SK-N-SH treated with all-trans-retinoic acid at 6 μM for 48 hours (cell line): ENCODE results near the gene AKAP12.

Source experiments
- ATAC-seq: fragments of 200-7000 bp; cut with Tn5 transposase; 3 replicates; pipeline ENCODE4 v1.9.1; 2020; ENCODE audit warnings: mild to moderate bottlenecking, moderate library complexity
- ARNTL ChIP-seq: fragments of 450-650 bp; formaldehyde crosslinking; IDR thresholded peaks from 2 replicates; pipeline ENCODE4 v1.5.0; 2020; ENCODE audit warnings: low read depth, mild to moderate bottlenecking, moderate library complexity, borderline replicate concordance
- BACH2 ChIP-seq: fragments of 250-450 bp; sonication (Bioruptor Pico); IDR thresholded peaks from 2 replicates; pipeline ENCODE4 v1.9.0; 2021; ENCODE audit warnings: mild to moderate bottlenecking, borderline replicate concordance
- CSDC2 ChIP-seq: fragments of 250-450 bp; sonication (Bioruptor Pico); IDR thresholded peaks from 2 replicates; pipeline ENCODE4 v1.5.0; 2020; ENCODE audit warnings: mild to moderate bottlenecking, moderate library complexity
- ESRRG ChIP-seq: fragments of 250-450 bp; sonication (Bioruptor Pico); IDR thresholded peaks from 2 replicates; pipeline ENCODE4 v1.6.1; 2021; ENCODE audit warnings: mild to moderate bottlenecking
- ISL1 ChIP-seq: fragments of 250-450 bp; sonication (Bioruptor Pico); IDR thresholded peaks from 2 replicates; pipeline ENCODE4 v2.1.2; 2022; ENCODE audit warnings: mild to moderate bottlenecking, moderate library complexity
- RARB ChIP-seq: fragments of 250-450 bp; sonication (Bioruptor Pico); IDR thresholded peaks from 2 replicates; pipeline ENCODE4 v1.8.0; 2021; ENCODE audit warnings: mild to moderate bottlenecking, moderate library complexity
- SNAI2 ChIP-seq: fragments of 250-450 bp; sonication (Bioruptor Pico); IDR thresholded peaks from 2 replicates; pipeline ENCODE4 v1.5.0; 2020; ENCODE audit warnings: mild to moderate bottlenecking, moderate library complexity
- TCF4 ChIP-seq: fragments of 250-450 bp; sonication (Bioruptor Pico); IDR thresholded peaks from 2 replicates; pipeline ENCODE4 v1.8.0; 2021; ENCODE audit warnings: mild to moderate bottlenecking, moderate library complexity, borderline replicate concordance
- TOX ChIP-seq: fragments of 250-450 bp; sonication (Bioruptor Pico); IDR thresholded peaks from 2 replicates; pipeline ENCODE4 v1.8.0; 2021; ENCODE audit warnings: mild to moderate bottlenecking, moderate library complexity, borderline replicate concordance
- ZC3H10 ChIP-seq: fragments of 250-450 bp; sonication (Bioruptor Pico); IDR thresholded peaks from 2 replicates; pipeline ENCODE4 v1.5.1; 2021; ENCODE audit warnings: mild to moderate bottlenecking, moderate library complexity
- ZFP3 ChIP-seq: fragments of 250-450 bp; sonication (Bioruptor Pico); IDR thresholded peaks from 2 replicates; pipeline ENCODE4 v1.5.0; 2020; ENCODE audit warnings: mild to moderate bottlenecking, moderate library complexity
- ZNF565 ChIP-seq: fragments of 450-650 bp; formaldehyde crosslinking; conservative IDR thresholded peaks from 2 replicates; pipeline ENCODE4 v1.5.0; 2020; ENCODE audit warnings: low read depth, mild to moderate bottlenecking, moderate library complexity
- ZNF8 ChIP-seq: fragments of 450-650 bp; formaldehyde crosslinking; IDR thresholded peaks from 2 replicates; pipeline ENCODE4 v1.5.0; 2020; ENCODE audit warnings: mild to moderate bottlenecking, moderate library complexity
- TF ChIP-seq, protein P1 (sequence below): fragments of 250-450 bp; sonication (Bioruptor Pico); IDR thresholded peaks from 2 replicates; pipeline ENCODE4 v1.8.0; 2020; ENCODE audit warnings: mild to moderate bottlenecking, moderate library complexity, borderline replicate concordance
- TF ChIP-seq, protein P2 (sequence below): fragments of 250-450 bp; sonication (Bioruptor Pico); IDR thresholded peaks from 2 replicates; pipeline ENCODE4 v1.5.0; 2020; ENCODE audit warnings: mild to moderate bottlenecking, moderate library complexity
- TF ChIP-seq, protein P3 (sequence below): fragments of 250-450 bp; sonication (Bioruptor Pico); IDR thresholded peaks from 2 replicates; pipeline ENCODE4 v1.8.0; 2021; ENCODE audit warnings: low read depth, mild to moderate bottlenecking, moderate library complexity, borderline replicate concordance
- TF ChIP-seq, protein P4 (sequence below): fragments of 250-450 bp; sonication (Bioruptor Pico); IDR thresholded peaks from 2 replicates; pipeline ENCODE4 v1.5.1; 2020; ENCODE audit warnings: low read depth, mild to moderate bottlenecking, moderate library complexity

Gene AKAP12

DNA sequence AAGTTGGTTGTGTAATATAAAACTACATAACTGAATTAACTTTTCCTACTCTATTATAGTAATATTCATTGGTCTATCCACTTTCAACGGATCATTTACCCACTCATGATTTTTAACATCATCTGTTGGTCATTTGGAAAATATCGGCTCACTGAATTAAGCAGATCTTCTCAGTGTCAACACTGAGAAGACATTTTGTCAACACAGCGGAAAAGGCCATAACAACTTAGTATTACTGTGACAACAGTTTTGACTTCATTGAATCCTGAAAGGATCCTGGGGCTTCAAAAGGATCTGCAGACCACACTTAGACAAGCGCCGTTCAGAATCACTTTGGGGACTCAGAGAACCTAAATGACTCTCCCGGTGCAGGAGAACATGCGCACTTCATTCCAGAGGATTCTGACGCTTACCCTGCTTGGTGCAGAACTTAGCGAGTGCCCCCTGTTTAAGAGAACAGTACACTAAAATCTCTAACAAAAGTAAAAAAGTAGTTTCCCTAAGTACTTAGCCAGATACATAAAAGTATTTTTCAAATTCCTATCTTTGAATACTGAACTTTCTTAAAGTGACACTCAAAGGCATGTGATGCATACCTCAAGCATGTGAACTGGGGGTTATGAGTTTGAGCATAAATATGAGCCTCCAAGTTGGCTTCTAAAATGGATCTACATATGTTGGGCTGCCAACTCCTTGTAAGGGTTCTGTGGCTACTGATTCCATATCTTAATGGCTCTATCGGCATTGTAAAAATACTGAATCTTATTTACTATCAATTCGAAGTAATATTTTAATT, 147.6 kb downstream of the AKAP12 start:
- no peak for ATAC-seq

DNA sequence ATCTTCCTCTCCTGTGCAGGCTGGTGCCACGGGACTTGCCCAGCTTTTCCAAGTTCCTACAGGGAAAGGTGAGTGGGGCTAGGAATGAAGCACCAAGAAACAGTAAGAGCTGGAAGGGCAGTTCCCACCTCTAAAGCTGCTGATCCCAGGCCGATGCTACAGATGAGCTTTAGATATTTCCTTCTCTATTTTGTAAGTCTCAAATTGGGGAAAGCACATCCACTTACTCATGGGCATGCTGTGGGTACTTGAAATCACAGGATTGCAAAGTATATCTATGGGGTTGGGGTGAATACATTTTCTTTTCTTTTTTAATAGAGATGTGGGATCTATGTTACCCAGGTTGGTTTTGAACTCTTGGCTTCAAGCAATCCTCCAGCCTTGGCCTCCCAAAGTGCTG, 148.5 kb downstream of the AKAP12 start:
- no peak for ATAC-seq
- TF ChIP-seq ZNF565 (CRISPR knock-in tag), result no peak
- TF ChIP-seq, all 23 proteins: peak for 0

More for the DNA sequence above, 147.6 kb downstream of the AKAP12 start:
- no peak for TF ChIP-seq ZNF8
- TF ChIP-seq ZC3H10 (CRISPR knock-in tag), result no peak
- TF ChIP-seq, protein P1, sequence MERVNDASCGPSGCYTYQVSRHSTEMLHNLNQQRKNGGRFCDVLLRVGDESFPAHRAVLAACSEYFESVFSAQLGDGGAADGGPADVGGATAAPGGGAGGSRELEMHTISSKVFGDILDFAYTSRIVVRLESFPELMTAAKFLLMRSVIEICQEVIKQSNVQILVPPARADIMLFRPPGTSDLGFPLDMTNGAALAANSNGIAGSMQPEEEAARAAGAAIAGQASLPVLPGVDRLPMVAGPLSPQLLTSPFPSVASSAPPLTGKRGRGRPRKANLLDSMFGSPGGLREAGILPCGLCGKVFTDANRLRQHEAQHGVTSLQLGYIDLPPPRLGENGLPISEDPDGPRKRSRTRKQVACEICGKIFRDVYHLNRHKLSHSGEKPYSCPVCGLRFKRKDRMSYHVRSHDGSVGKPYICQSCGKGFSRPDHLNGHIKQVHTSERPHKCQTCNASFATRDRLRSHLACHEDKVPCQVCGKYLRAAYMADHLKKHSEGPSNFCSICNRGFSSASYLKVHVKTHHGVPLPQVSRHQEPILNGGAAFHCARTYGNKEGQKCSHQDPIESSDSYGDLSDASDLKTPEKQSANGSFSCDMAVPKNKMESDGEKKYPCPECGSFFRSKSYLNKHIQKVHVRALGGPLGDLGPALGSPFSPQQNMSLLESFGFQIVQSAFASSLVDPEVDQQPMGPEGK (CRISPR knock-in tag), result no peak
- TF ChIP-seq ZFP3 (CRISPR knock-in tag), result no peak
- TF ChIP-seq, protein P2, sequence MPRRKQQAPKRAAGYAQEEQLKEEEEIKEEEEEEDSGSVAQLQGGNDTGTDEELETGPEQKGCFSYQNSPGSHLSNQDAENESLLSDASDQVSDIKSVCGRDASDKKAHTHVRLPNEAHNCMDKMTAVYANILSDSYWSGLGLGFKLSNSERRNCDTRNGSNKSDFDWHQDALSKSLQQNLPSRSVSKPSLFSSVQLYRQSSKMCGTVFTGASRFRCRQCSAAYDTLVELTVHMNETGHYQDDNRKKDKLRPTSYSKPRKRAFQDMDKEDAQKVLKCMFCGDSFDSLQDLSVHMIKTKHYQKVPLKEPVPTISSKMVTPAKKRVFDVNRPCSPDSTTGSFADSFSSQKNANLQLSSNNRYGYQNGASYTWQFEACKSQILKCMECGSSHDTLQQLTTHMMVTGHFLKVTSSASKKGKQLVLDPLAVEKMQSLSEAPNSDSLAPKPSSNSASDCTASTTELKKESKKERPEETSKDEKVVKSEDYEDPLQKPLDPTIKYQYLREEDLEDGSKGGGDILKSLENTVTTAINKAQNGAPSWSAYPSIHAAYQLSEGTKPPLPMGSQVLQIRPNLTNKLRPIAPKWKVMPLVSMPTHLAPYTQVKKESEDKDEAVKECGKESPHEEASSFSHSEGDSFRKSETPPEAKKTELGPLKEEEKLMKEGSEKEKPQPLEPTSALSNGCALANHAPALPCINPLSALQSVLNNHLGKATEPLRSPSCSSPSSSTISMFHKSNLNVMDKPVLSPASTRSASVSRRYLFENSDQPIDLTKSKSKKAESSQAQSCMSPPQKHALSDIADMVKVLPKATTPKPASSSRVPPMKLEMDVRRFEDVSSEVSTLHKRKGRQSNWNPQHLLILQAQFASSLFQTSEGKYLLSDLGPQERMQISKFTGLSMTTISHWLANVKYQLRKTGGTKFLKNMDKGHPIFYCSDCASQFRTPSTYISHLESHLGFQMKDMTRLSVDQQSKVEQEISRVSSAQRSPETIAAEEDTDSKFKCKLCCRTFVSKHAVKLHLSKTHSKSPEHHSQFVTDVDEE, result no peak
- TF ChIP-seq SNAI2, result no peak
- TF ChIP-seq ARNTL, result no peak
- TF ChIP-seq ISL1 (CRISPR knock-in tag), result no peak
- TF ChIP-seq BACH2, result no peak
- no peak for TF ChIP-seq CSDC2 (CRISPR knock-in tag)
- no peak for TF ChIP-seq RARB
- TF ChIP-seq TOX (CRISPR knock-in tag), result no peak
- TF ChIP-seq, protein P3, sequence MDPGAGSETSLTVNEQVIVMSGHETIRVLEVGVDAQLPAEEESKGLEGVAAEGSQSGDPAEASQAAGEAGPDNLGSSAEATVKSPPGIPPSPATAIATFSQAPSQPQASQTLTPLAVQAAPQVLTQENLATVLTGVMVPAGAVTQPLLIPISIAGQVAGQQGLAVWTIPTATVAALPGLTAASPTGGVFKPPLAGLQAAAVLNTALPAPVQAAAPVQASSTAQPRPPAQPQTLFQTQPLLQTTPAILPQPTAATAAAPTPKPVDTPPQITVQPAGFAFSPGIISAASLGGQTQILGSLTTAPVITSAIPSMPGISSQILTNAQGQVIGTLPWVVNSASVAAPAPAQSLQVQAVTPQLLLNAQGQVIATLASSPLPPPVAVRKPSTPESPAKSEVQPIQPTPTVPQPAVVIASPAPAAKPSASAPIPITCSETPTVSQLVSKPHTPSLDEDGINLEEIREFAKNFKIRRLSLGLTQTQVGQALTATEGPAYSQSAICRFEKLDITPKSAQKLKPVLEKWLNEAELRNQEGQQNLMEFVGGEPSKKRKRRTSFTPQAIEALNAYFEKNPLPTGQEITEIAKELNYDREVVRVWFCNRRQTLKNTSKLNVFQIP, result no peak
- TF ChIP-seq, protein P4, sequence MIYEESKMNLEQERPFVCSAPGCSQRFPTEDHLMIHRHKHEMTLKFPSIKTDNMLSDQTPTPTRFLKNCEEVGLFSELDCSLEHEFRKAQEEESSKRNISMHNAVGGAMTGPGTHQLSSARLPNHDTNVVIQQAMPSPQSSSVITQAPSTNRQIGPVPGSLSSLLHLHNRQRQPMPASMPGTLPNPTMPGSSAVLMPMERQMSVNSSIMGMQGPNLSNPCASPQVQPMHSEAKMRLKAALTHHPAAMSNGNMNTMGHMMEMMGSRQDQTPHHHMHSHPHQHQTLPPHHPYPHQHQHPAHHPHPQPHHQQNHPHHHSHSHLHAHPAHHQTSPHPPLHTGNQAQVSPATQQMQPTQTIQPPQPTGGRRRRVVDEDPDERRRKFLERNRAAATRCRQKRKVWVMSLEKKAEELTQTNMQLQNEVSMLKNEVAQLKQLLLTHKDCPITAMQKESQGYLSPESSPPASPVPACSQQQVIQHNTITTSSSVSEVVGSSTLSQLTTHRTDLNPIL, result no peak
- no peak for TF ChIP-seq ZNF565 (CRISPR knock-in tag)
- no peak for TF ChIP-seq ESRRG (CRISPR knock-in tag)

DNA sequence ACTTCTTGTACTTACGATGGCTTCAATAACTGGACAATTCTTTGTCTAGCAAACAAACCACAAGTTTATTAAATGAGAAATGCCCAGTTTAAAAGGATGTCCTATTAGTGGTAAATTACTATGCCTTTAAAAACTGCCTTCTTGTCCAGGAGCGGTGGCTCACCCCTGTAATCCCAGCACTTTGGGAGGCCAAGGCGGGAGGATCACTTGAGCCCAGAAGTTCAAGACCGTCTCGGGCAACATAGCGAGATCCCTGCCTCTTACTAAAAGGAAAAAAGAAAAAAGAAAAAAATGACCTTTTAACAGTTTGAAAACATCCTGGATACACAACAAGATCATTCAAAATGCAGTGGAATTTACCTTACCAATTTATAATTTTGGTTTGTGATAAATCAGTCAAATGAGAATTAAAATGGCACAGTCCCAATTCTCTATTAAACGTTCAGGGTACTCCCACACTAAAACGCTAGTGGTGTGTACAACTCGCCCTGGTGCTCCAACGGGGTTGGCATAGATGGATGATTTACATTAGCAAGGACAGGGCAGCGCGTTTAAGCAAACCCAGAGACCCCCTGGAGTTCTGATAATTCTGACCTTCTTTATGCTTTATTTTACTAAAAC, 149.3 kb downstream of the AKAP12 start:
- TF ChIP-seq ARNTL (no peak), TCF4 (no peak), SNAI2 (no peak), CSDC2 (CRISPR knock-in tag) (no peak), TOX (CRISPR knock-in tag) (no peak), BACH2 (no peak), ZNF565 (CRISPR knock-in tag) (no peak)
- TF ChIP-seq, protein P3, result no peak
- TF ChIP-seq, protein P1 (CRISPR knock-in tag), result no peak
- no peak for ATAC-seq
